ENCODE measurements around the gene RNU6-1.

RNU6-1 gene

DNA sequence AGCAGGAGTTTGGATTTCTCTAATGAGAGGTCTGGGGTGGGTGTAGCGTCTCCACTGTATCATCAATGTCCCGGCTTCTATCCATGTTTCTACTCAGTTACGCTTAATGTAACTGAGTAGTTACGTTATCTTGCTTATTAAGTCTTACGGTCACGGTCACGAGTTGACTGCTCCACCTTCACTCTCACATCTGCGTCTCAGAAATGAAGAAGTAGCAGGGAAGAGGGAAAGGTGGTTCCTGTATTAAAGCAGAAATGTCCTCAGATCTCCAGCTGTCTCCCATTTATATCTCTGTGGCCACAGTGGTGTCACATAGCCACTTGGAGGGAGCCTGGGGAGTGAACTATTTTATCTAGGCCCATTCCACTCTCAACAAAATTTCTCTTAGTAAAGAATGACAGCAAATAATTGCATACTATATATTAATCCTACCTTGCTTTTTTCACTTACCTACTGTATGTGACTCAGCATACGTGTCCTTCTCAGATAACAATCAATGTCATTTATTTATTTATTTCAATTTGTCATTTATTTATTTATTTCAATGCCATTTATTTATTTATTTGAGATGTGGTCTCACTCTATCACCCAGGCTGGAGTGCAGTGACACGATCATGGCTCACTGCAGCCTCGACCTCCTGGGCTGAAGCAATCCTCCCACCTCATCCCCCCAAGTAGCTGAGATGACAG is 39.7 kb upstream of the RNU6-1 start:
- WGBS (ENCODE audit: insufficient coverage, insufficient read length), result no CpG with 5 or more reads among the region's 11 CpGs
- no peak overlapping the region for H3K4me3 ChIP-seq (ENCODE audit: low read length)
- H3K36me3 ChIP-seq (ENCODE audit: control insufficient read depth, insufficient read depth, low read length), result no peaks in the 10 kb centered on the region
- H3K9me3 ChIP-seq (ENCODE audit: control insufficient read depth, insufficient read depth, low read length), result no peaks in the 10 kb centered on the region
- DNase-seq (ENCODE audit: low read depth, low spot score), result no peak
- H3K4me1 ChIP-seq (ENCODE audit: control insufficient read depth, insufficient read depth, low read length), result no peaks in the 10 kb centered on the region; the same call in 1 of the 2 replicates
- H3K27me3 ChIP-seq (ENCODE audit: control insufficient read depth, insufficient read depth, low read length), result no peaks in the 10 kb centered on the region
- H3K27ac ChIP-seq (ENCODE audit: low read length), result no peak overlapping the region

DNA sequence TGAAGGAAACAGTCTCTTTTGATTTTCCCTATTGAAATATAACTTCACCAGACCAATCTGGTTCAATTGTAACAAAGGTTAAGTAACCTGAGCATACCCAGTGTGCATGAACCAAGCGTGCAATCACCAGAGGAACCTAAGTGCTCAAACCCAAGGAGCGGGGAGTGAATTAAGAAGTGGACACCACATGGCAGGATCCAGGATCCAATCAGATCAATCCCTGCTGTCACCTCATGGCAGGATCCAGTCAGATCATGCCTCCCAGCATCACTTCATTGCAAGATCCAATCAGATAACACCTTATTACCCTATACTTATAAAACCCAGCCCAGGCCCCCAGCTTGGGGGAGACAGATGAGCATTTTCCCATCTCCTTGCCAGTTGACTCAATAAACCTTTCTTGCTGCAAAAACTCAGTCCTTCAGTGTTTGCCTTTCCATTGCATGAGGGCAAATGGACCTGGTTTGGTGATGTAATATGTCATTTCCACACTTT is 38.9 kb upstream of the RNU6-1 start:
- no peaks in the 10 kb centered on the region for H3K27me3 ChIP-seq (ENCODE audit: control insufficient read depth, insufficient read depth, low read length)
- DNase-seq (ENCODE audit: low read depth, low spot score), result no peak
- no peaks in the 10 kb centered on the region; the same call in 1 of the 2 replicates for H3K4me1 ChIP-seq (ENCODE audit: control insufficient read depth, insufficient read depth, low read length)
- no peaks in the 10 kb centered on the region for H3K9me3 ChIP-seq (ENCODE audit: control insufficient read depth, insufficient read depth, low read length)
- H3K36me3 ChIP-seq (ENCODE audit: control insufficient read depth, insufficient read depth, low read length), result no peaks in the 10 kb centered on the region
- H3K4me3 ChIP-seq (ENCODE audit: low read length), result no peak overlapping the region
- H3K27ac ChIP-seq (ENCODE audit: low read length), result no peak overlapping the region
- no CpG with 5 or more reads among the region's 2 CpGs for WGBS (ENCODE audit: insufficient coverage, insufficient read length)

DNA sequence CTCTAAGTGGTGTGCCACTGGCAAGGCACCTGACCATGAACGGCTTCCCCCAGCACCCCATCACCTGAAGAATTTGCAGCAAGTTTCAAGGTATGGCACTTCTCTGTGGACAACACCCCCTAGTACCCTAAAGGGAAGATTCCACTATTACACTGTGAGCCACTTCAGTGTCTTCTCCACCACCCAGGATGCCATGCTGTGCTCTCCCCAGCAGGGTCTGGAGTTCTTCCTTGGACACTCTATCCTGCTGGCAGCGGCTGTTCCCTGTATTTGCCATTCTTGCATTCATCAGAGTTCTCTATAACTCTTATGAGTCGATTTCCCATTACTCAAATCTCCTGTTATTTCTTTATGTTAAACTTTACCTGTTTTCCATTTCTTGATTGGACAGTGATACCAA is 33.9 kb upstream of the RNU6-1 start:
- Histone ChIP-seq H3K9me3 (ENCODE audit: control insufficient read depth, insufficient read depth, low read length) (peaks cover 2% of the 10 kb centered on the region; the same call in 1 of the 2 replicates), H3K36me3 (ENCODE audit: control insufficient read depth, insufficient read depth, low read length) (no peaks in the 10 kb centered on the region), H3K4me1 (ENCODE audit: control insufficient read depth, insufficient read depth, low read length) (no peaks in the 10 kb centered on the region), H3K4me3 (ENCODE audit: low read length) (no peak overlapping the region), H3K27ac (ENCODE audit: low read length) (no peak overlapping the region), H3K27me3 (ENCODE audit: control insufficient read depth, insufficient read depth, low read length) (no peaks in the 10 kb centered on the region)
- no peak for DNase-seq (ENCODE audit: low read depth, low spot score)
- WGBS (ENCODE audit: insufficient coverage, insufficient read length), result no CpG with 5 or more reads among the region's 3 CpGs

DNA sequence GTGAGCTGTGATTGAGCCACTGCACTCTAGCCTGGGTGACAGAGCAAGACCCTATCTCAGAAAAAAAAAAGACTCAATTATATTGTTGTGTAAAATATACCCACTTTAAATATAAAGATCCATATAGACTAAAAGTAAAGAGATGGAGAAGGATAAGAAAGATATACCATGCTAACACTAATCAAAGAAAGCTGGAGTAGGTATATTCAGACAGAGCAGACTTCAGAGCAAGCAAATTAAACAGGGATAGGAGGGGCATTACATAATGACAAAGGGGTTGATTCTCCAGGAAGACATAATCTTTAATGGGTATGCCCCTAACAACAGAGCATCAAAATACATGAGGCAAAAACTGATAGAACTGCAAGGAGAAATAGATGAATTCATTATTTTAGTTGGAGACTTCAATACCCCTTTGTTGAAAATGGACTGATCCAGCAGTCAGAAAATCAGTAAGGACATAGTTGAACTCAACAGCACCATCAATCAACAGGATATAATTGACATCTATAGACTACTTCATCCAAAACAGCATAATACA is 31.1 kb upstream of the RNU6-1 start:
- Histone ChIP-seq H3K27ac (ENCODE audit: low read length) (no peak overlapping the region), H3K4me3 (ENCODE audit: low read length) (no peak overlapping the region), H3K4me1 (ENCODE audit: control insufficient read depth, insufficient read depth, low read length) (no peaks in the 10 kb centered on the region), H3K9me3 (ENCODE audit: control insufficient read depth, insufficient read depth, low read length) (peaks cover 2% of the 10 kb centered on the region; the same call in 1 of the 2 replicates), H3K27me3 (ENCODE audit: control insufficient read depth, insufficient read depth, low read length) (no peaks in the 10 kb centered on the region), H3K36me3 (ENCODE audit: control insufficient read depth, insufficient read depth, low read length) (no peaks in the 10 kb centered on the region; the same call in 1 of the 2 replicates)
- no peak for DNase-seq (ENCODE audit: low read depth, low spot score)

DNA sequence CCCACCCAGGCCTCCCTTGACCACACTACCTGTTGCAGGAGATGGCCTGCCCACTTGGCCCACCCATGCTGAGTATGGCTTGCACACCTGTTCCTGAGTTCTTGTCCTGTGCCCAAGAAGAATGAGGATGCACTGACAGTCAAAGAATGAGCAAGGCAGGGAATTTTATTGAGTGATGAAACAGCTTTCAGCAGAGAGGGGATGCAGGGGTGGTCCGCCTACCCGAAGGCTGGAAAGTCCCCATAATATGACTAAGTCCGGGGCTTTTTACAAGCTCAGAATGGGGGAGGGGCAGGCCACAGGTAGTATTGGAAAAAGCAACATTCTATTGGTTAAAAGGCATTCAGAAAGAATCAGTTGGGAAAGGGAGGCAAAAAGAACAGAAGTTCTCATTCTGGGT is 29.9 kb upstream of the RNU6-1 start:
- no peak for DNase-seq (ENCODE audit: low read depth, low spot score)
- Histone ChIP-seq H3K27me3 (ENCODE audit: control insufficient read depth, insufficient read depth, low read length) (no peaks in the 10 kb centered on the region), H3K4me3 (ENCODE audit: low read length) (no peak overlapping the region), H3K36me3 (ENCODE audit: control insufficient read depth, insufficient read depth, low read length) (no peaks in the 10 kb centered on the region; the same call in 1 of the 2 replicates), H3K27ac (ENCODE audit: low read length) (no peak overlapping the region), H3K4me1 (ENCODE audit: control insufficient read depth, insufficient read depth, low read length) (no peaks in the 10 kb centered on the region), H3K9me3 (ENCODE audit: control insufficient read depth, insufficient read depth, low read length) (peaks cover 2% of the 10 kb centered on the region; the same call in 1 of the 2 replicates)
- WGBS (ENCODE audit: insufficient coverage, insufficient read length), result no CpG with 5 or more reads among the region's 3 CpGs

DNA sequence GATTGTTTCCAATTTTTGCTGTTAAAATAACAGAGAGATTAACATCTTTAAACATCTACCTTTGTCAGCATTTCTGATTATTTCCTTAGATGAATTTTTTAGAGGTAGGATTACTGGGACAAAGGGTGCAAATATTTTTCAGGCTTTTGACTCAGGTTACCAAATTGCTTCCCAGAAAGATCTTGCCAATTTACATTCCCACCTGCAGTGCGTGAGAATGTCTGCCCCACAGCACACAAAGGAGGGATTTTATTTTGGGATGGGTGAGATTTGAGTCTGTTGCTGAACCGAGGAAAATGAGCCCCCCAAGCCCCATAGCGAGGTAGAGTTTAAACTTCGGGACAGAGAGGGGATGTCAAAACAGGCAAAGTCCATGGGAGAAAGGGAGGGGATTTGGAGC is 25.9 kb upstream of the RNU6-1 start:
- H3K9me3 ChIP-seq (ENCODE audit: control insufficient read depth, insufficient read depth, low read length), result peaks cover 2% of the 10 kb centered on the region; the same call in 1 of the 2 replicates
- H3K27me3 ChIP-seq (ENCODE audit: control insufficient read depth, insufficient read depth, low read length), result peaks cover 3% of the 10 kb centered on the region; the same call in 1 of the 2 replicates
- no CpG with 5 or more reads among the region's 4 CpGs for WGBS (ENCODE audit: insufficient coverage, insufficient read length)
- H3K4me3 ChIP-seq (ENCODE audit: low read length), result no peak overlapping the region
- peaks cover 6% of the 10 kb centered on the region for H3K4me1 ChIP-seq (ENCODE audit: control insufficient read depth, insufficient read depth, low read length)
- DNase-seq (ENCODE audit: low read depth, low spot score), result no peak
- no peaks in the 10 kb centered on the region; the same call in 1 of the 2 replicates for H3K36me3 ChIP-seq (ENCODE audit: control insufficient read depth, insufficient read depth, low read length)
- H3K27ac ChIP-seq (ENCODE audit: low read length), result no peak overlapping the region

DNA sequence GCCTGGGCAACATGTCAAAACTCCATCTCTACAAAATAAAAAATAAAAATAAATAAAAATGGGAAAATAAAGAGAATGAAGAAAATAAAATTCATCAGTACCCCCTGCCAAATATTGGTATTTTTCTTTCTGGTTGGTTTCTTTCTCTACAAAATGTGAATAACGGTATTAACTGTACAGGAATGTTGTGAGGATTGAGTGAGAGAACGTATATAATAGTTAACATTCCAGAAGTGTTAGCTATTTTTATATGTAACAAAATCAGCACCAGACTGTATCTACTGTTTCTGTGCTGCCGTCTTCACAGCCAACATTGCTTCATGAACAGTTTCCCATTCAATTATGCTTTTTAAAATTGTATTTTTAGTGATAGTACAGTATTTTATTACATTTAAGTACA is 25.5 kb upstream of the RNU6-1 start:
- no peak overlapping the region for H3K4me3 ChIP-seq (ENCODE audit: low read length)
- no peaks in the 10 kb centered on the region; the same call in 1 of the 2 replicates for H3K36me3 ChIP-seq (ENCODE audit: control insufficient read depth, insufficient read depth, low read length)
- DNase-seq (ENCODE audit: low read depth, low spot score), result no peak
- H3K4me1 ChIP-seq (ENCODE audit: control insufficient read depth, insufficient read depth, low read length), result peaks cover 6% of the 10 kb centered on the region
- H3K27me3 ChIP-seq (ENCODE audit: control insufficient read depth, insufficient read depth, low read length), result peaks cover 3% of the 10 kb centered on the region; the same call in 1 of the 2 replicates
- no peaks in the 10 kb centered on the region for H3K9me3 ChIP-seq (ENCODE audit: control insufficient read depth, insufficient read depth, low read length)
- no peak overlapping the region for H3K27ac ChIP-seq (ENCODE audit: low read length)
- no CpG with 5 or more reads among the region's 3 CpGs for WGBS (ENCODE audit: insufficient coverage, insufficient read length)

DNA sequence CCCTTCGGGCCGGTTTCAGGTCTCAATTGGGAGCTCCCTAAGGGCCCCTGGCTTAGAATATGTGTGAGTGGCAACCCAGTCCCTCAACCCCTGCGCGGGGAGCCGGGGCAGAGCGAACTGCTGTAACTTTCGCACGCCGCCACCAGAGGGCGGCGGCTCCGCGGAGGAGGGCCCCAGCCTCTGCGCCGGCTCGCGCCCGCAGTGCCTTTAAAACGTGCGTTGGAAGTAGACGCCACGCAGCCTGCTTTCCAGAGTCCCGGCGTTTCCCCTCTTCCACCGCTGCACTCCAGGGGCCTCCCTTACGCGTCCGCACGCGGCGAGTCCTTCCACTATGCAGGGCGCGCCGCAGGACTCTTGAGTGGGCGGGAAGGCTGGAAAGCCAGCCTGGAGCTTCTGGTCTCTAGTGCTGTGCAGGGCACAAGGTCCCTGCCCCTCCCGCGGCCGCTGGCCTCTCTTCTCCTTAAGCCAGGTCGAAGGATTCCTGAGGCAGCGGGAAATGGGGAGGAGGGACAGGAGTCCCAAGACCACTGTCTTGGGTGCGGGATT is 23.7 kb upstream of the RNU6-1 start:
- Histone ChIP-seq H3K27me3 (ENCODE audit: control insufficient read depth, insufficient read depth, low read length) (peaks cover 3% of the 10 kb centered on the region; the same call in 1 of the 2 replicates), H3K36me3 (ENCODE audit: control insufficient read depth, insufficient read depth, low read length) (no peaks in the 10 kb centered on the region; the same call in 1 of the 2 replicates), H3K4me3 (ENCODE audit: low read length) (peak overlapping the region; percentile 28; the same call in 1 of the 2 replicates), H3K9me3 (ENCODE audit: control insufficient read depth, insufficient read depth, low read length) (no peaks in the 10 kb centered on the region), H3K4me1 (ENCODE audit: control insufficient read depth, insufficient read depth, low read length) (peaks cover 6% of the 10 kb centered on the region), H3K27ac (ENCODE audit: low read length) (no peak overlapping the region)
- WGBS (ENCODE audit: insufficient coverage, insufficient read length), result no CpG with 5 or more reads among the region's 41 CpGs
- DNase-seq (ENCODE audit: low read depth, low spot score), result no peak

DNA sequence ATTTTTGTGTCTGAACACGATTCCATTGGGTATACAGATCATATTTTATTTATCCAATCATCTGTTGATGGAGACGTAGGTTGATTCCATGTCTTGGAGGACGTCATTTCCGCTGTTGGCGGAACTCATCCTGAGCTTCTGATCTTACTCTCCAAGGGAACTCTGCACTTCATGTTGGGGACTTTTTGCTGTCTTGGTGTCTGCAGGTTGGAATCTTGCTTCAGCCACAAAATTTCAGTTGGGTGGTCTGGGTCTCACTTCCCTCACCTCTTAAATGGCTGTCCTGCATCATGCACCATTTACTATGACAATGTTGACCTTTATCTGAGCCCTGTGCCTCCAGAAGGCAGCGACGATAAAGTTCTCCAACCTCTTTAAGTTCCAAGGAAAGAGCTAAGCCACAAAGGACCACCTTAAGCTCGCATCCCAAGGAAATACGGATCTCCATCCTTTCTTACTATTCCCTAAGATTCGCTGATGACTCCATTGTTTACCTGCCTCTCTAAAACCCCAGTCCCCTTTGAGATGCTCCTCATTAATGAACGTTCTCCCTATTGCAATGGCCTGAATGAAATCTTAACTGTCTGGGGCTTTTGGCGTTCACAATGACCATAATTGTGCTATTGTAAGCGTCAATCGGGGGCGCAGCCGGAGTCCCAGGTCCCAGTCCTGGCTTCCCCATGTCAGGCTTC is 23.1 kb upstream of the RNU6-1 start:
- H3K36me3 ChIP-seq (ENCODE audit: control insufficient read depth, insufficient read depth, low read length), result no peaks in the 10 kb centered on the region
- H3K27ac ChIP-seq (ENCODE audit: low read length), result no peak overlapping the region
- no peak for DNase-seq (ENCODE audit: low read depth, low spot score)
- H3K9me3 ChIP-seq (ENCODE audit: control insufficient read depth, insufficient read depth, low read length), result no peaks in the 10 kb centered on the region
- H3K4me3 ChIP-seq (ENCODE audit: low read length), result no peak overlapping the region
- peaks cover 3% of the 10 kb centered on the region; the same call in 1 of the 2 replicates for H3K27me3 ChIP-seq (ENCODE audit: control insufficient read depth, insufficient read depth, low read length)
- H3K4me1 ChIP-seq (ENCODE audit: control insufficient read depth, insufficient read depth, low read length), result peaks cover 6% of the 10 kb centered on the region
- no CpG with 5 or more reads among the region's 16 CpGs for WGBS (ENCODE audit: insufficient coverage, insufficient read length)

DNA sequence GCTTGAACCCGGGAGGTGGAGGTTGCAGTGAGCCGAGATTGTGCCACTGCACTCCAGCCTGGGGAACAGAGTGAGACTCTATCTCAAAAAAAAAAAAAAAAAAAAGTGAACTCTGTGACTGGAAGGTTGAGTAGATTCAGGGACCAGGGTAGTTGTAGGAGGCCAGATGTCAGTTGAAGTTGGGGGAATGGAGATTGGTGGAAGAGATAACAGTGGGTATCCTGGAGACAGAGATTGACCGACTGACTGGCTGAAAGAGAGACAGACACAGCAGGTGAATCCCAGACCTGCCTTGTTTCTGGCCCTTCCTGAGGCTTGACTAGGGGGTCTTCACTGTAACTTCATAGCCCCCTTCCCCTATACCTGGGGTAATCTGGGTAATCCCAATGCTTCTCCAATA is 22.1 kb upstream of the RNU6-1 start:
- Histone ChIP-seq H3K27me3 (ENCODE audit: control insufficient read depth, insufficient read depth, low read length) (peaks cover 3% of the 10 kb centered on the region; the same call in 1 of the 2 replicates), H3K4me1 (ENCODE audit: control insufficient read depth, insufficient read depth, low read length) (peaks cover 6% of the 10 kb centered on the region), H3K9me3 (ENCODE audit: control insufficient read depth, insufficient read depth, low read length) (no peaks in the 10 kb centered on the region), H3K4me3 (ENCODE audit: low read length) (no peak overlapping the region), H3K27ac (ENCODE audit: low read length) (no peak overlapping the region), H3K36me3 (ENCODE audit: control insufficient read depth, insufficient read depth, low read length) (no peaks in the 10 kb centered on the region)
- WGBS (ENCODE audit: insufficient coverage, insufficient read length), result no CpG with 5 or more reads among the region's 3 CpGs
- DNase-seq (ENCODE audit: low read depth, low spot score), result no peak

Measured in iPS DF 6.9 (cell line).